ENCODE results near the gene SESTD1. TPM values are rescaled to one million over a fixed set of nuclear protein-coding genes. Genes with fewer than 3 reads are reported as not detected.

Gene SESTD1
- total and polyA plus RNA-seq, 2 of the 4 experiments (the other 2 are of a cell fraction) = 8.4 to 12.7 TPM

DNA sequence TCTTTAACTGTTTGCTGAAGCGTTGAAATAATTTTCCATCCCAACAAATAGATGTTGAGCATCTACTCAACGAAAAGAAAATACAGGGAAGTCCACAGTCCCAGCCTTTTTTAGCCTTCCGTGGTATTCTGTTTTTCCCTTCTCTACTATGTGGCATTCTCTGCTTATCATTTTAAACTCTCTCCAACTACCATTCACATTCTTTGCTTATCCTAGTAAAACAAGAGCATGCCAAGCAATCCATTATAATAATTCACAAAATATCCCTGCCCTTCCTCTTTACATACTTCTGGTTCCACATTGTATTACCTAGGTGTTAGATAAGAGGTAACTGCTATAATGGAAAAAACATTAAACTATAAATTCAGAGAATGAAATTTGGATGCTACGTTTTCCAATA, 1.6 kb upstream of the SESTD1 start:
- no peak for DNase-seq

More for the DNA sequence above, 1.6 kb upstream of the SESTD1 start:
- POLR2A ChIA-PET (ENCODE audit: unreplicated experiment) = no interaction called here
- H4K91ac ChIP-seq (ENCODE audit: insufficient read depth, low read depth, low read length) = no peak overlapping the region
- H2BK15ac ChIP-seq (ENCODE audit: low read depth, low read length) = no peak overlapping the region
- no peak overlapping the region for H2AFZ ChIP-seq (replicated peaks; ENCODE audit: low read length, poor library complexity)
- H4K5ac ChIP-seq (ENCODE audit: low read depth, low read length) = no peak overlapping the region
- H2BK5ac ChIP-seq (ENCODE audit: low read depth, low read length, poor library complexity, severe bottlenecking) = no peak overlapping the region
- peaks cover 2% of the 10 kb centered on the region; the same call in 1 of the 2 replicates for H3K4me1 ChIP-seq (ENCODE audit: control insufficient read depth, insufficient read depth, low read length)
- no peak for ATAC-seq (ENCODE audit: low read depth)
- no peaks in the 10 kb centered on the region for H3K27me3 ChIP-seq (ENCODE audit: control insufficient read depth, insufficient read depth, low read length)
- no peak overlapping the region for H3K4me2 ChIP-seq (ENCODE audit: low read depth, low read length)
- H3K56ac ChIP-seq (ENCODE audit: extremely low read depth, insufficient read depth, low read length) = no peak overlapping the region
- no peak overlapping the region for H2BK120ac ChIP-seq (ENCODE audit: low read depth, low read length)
- TF ChIP-seq RFX5 (IDR thresholded peaks at IDR 0.05; ENCODE audit: low read depth, low read length) = no peak
- no peak for TF ChIP-seq POLR2A (IDR thresholded peaks at IDR 0.05; ENCODE audit: low read depth, low read length)
- TF ChIP-seq, protein P1, sequence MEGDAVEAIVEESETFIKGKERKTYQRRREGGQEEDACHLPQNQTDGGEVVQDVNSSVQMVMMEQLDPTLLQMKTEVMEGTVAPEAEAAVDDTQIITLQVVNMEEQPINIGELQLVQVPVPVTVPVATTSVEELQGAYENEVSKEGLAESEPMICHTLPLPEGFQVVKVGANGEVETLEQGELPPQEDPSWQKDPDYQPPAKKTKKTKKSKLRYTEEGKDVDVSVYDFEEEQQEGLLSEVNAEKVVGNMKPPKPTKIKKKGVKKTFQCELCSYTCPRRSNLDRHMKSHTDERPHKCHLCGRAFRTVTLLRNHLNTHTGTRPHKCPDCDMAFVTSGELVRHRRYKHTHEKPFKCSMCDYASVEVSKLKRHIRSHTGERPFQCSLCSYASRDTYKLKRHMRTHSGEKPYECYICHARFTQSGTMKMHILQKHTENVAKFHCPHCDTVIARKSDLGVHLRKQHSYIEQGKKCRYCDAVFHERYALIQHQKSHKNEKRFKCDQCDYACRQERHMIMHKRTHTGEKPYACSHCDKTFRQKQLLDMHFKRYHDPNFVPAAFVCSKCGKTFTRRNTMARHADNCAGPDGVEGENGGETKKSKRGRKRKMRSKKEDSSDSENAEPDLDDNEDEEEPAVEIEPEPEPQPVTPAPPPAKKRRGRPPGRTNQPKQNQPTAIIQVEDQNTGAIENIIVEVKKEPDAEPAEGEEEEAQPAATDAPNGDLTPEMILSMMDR (conservative IDR thresholded peaks at IDR 0.05; ENCODE audit: low read depth, low read length) = no peak
- no peak overlapping the region for H2AK9ac ChIP-seq (replicated peaks; ENCODE audit: low read depth, low read length, poor library complexity)
- H2AK5ac ChIP-seq (ENCODE audit: low read depth, low read length) = no peak overlapping the region
- no peak overlapping the region for H3K14ac ChIP-seq (replicated peaks; ENCODE audit: low read depth, low read length)
- dilution Hi-C loops (cut with HindIII; ENCODE audit: low sequenced_read_pairs, unreplicated experiment) = no loop called here
- in situ Hi-C loops (cut with MboI; ENCODE audit: low sequenced_read_pairs) = no loop called here
- H3K18ac ChIP-seq (ENCODE audit: low read depth, low read length) = no peak overlapping the region
- no peak overlapping the region for H3K23ac ChIP-seq (ENCODE audit: low read depth, low read length)
- H3K4ac ChIP-seq (ENCODE audit: low read depth, low read length) = no peak overlapping the region
- H3K36me3 ChIP-seq (ENCODE audit: control insufficient read depth, insufficient read depth, low read length) = no peaks in the 10 kb centered on the region
- no peak overlapping the region for H3K9ac ChIP-seq (ENCODE audit: low read depth, low read length)
- no peaks in the 10 kb centered on the region for H3K9me1 ChIP-seq (ENCODE audit: insufficient read depth, low read length)
- WGBS, 2 experiments (ENCODE audit: extremely low coverage in 2 of 2, insufficient read length in 1 of 2) = 82% methylated on average over 3 of the region's 4 CpGs; no CpG with 5 or more reads in 1 of the 2 experiments
- CTCF ChIA-PET = no interaction called here
- no peak overlapping the region for H4K8ac ChIP-seq (ENCODE audit: low read depth in 2 of 2, low read length in 2 of 2)
- no TSS peak for BruUV-seq (replicated peaks)
- no peak overlapping the region for H3K27ac ChIP-seq (ENCODE audit: insufficient read depth, low read length)
- no peaks in the 10 kb centered on the region; the same call in 1 of the 2 replicates for H4K20me1 ChIP-seq (ENCODE audit: insufficient read depth, low read length)
- H3K79me1 ChIP-seq (ENCODE audit: low read depth in 1 of 2, low read length in 2 of 2) = peaks cover 3 to 10% of the 10 kb centered on the region in 2 experiments; a peak in 3 of 4 replicates
- H3K9me3 ChIP-seq (ENCODE audit: control insufficient read depth, insufficient read depth, low read length) = no peaks in the 10 kb centered on the region
- intact Hi-C loops (cut with micrococcal nuclease) = no loop called here
- no peak overlapping the region for H3K4me3 ChIP-seq (ENCODE audit: insufficient read depth, low read depth, low read length)
- H2BK20ac ChIP-seq (ENCODE audit: low read depth, low read length) = no peak overlapping the region
